GM19193 (cell line): ENCODE measurements around the gene MANEAL.

ENCODE experiments used
- POLR2A ChIP-seq: IDR thresholded peaks from 4 replicates; pipeline ENCODE4 v1.6.1; 2011; ENCODE audit not compliant: insufficient read depth, insufficient read length; ENCODE audit errors: extremely low read depth

MANEAL gene

DNA sequence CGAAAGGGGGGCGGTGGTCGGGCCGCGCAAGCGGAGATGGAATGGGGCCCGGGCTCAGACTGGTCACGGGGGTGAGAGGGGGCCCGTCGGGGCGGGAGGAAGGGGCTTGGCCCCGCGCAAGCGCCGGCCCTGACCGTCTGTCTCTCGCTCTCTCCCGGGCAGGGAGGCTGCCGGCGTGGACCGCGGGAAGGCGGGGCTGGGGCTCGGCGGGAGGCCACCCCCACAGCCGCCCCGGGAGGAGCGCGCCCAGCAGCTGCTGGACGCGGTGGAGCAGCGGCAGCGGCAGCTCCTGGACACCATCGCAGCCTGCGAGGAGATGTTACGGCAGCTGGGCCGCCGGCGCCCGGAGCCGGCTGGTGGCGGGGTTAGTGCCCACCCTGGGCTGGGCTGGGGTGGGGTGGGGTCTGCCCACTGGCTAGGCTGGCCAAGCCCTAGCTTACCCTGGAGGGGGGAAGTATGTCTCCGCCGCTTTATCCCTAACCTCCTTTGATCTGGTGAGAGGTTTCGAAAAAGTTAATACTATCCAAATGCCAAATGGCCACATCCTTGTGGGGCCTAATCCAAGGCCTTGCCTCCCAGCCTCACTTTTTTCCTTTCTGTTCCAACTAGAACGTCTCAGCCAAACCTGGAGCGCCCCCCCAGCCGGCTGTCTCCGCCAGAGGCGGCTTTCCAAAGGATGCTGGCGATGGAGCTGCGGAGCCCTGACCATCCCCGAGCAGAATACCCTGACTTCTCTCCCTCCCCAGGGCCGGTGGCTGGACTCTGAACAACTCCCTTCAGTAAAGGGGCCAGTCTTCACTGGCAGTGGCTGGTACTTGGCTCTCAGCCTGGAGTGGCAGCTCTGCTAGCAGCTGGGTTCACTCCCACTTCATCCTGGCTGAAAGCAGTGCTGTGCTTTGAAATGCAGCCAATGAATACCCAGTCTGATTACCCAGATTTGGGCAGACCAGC lies 15.0 kb downstream of the MANEAL start:
- no peak for TF ChIP-seq POLR2A

DNA sequence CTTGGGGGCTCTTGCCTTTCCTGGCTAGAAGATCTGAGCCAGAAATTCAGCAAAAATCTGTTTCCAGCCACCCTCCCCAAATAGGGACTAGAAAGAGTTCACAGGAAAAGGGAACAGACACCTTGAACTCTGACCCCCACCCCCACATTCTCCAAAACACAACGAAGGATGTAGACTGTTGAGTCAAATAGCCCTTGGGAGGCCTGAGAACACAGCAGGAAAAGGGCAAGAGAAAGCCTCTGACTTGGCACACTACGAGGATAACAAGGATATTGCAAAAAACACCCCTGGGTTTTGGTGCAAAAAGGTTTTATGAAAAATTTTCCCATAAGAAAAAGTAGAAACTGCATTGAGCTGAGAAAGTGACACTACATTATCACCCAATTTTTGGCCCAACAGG lies 16.3 kb downstream of the MANEAL start:
- TF ChIP-seq POLR2A = no peak

DNA sequence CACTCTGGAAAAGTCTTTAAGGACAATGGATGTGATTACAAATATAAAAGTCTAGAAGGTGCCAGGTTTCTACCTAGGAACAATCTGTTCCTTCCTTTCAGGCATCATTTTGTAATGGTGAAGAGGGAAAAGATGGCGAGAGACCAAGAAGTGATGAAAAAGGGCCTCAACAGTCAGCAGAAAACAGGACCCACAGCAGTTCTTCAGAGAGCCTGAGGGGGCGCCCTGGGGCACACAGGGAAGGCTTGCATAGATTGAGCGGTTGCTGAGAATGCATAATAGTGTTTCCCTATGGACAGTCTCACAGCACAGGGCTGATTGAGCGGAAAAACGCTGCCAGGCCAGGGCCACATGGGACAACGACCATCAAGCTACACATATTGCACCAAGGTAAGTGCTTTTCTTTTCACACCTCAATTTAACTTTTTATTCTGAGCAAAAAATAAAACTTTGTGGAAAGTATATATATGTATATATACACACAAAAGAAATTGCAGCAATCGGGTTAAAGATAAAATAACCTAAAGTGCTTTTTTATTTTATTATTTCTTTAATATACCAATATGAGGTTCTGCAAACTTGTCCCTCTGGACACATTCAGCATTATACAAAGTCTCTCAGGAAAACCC lies 17.5 kb downstream of the MANEAL start:
- TF ChIP-seq POLR2A = no peak

DNA sequence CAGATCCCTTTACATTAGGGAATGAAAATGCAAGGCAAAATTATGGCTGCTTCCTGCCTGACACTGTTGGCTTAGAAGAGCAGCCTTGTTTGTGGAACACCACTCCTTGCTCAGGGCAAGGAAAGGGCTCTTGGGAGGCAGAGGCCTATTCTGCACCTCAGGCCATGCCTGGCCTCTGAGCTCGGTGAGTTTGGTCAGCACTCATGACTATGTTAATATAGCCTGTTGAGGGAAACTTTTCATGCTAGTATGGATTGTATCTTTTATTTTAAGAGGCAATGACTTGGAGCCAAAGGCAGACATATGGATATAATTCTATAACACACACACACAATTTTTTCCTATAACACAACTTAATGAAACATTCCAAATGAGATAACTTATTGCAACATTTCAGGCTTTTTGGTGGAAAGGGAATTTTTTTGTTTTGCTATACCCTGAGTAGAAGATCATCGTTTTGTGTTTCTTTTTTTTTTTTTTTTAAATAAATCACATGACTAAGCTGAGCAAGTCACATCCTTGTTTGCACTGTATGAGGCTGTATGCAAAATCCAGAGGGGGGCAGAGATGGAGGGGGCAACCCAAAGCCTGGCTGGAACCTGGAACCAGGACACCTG lies 20.0 kb downstream of the MANEAL start:
- no peak for TF ChIP-seq POLR2A

DNA sequence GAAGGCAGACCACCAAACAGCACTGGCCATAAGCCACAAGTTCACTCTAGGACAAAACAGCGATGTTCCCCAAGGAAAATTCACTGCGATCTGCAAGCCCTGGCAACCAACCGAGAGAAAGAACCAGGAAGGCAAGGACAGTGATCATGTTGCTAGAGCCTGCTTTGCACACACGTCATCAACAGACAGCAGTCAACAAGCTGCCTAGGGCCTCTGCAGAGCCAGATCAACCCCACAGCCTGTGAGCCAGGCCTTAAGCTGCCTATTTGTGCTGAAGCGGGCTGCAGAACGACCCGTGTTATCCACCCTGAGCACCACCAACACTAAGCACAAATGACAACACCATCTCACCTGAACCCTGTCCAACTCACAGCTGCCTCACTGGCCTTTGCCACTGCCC lies 20.6 kb downstream of the MANEAL start:
- no peak for TF ChIP-seq POLR2A

DNA sequence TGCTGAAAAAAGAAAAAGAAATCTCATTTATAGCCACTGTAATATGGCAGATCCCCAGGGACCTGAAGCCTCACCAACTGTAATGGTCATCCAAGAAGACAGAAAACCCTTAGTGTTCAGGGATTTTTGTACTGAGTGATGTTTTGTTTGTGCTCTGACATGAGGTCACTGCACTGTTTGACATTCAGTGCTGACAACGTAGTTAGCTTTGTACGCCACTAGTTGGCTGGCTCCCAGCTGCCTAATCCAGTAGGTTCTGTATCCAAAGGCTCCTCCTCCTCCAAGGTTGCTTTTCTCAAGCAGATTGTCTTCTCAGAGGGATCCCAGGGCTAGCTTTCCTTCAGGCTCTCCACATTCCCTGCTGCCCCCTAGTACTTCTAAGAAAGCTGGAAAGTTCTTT lies 23.8 kb downstream of the MANEAL start:
- TF ChIP-seq POLR2A = no peak

DNA sequence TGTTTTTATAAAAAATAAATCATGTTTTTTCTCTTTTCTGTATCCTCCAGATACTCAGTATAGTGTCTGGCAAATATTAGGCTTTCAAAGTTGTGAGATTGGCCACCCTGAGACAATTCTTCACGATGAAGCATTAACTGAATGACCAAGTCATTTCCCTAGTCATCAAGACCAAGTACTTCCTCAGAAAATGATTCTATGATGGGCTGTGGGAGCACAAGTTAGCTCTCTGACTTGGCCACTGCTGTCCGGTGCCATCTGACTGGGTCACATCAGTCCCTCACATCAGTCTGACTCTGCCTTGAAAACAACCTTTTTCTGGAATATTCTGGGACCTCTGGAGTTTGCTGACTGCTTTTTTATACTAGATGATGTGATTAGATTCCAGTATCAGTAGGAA lies 27.8 kb downstream of the MANEAL start:
- TF ChIP-seq POLR2A = no peak

DNA sequence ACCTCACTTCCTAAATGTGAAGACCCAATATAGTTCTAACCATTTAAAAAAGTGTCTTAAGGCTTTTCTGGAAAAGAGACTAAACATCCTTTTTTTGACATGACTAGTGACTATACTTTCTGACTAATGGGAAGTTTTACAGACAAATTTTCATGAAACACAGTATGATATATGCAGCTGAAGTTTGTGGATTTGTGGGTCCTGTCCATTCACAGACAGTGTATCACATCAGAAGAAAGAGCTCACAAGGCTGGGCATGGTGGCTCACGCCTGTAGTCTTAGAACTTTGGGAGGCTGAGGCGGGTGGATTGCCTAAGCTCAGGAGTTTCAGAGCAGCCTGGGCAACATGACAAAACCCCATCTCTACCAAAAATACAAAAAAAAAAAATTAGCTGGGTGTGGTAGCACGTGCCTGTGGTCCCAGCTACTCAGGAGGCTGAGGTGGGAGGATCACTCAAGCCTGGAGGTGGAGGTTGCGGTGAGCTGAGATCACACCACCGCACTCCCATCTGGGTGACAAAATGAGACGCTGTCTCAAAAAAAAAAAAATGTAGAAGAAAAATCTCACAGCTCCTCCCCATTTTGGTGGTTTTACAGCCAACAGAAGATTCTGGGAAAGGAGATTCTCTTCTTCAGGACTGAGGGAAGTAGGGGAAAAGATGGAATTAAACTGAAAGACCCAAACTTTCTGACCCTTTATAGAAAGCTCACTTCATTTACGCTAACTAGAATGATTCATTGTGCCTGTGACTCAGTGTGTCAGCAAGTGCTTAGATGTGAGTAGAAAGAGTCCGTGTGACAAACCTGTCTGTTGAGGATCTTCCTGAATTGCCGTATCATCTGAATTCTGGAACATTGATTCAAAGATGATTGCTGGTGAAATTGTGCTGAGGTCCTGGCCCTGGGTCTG lies 29.5 kb downstream of the MANEAL start:
- TF ChIP-seq POLR2A = no peak

DNA sequence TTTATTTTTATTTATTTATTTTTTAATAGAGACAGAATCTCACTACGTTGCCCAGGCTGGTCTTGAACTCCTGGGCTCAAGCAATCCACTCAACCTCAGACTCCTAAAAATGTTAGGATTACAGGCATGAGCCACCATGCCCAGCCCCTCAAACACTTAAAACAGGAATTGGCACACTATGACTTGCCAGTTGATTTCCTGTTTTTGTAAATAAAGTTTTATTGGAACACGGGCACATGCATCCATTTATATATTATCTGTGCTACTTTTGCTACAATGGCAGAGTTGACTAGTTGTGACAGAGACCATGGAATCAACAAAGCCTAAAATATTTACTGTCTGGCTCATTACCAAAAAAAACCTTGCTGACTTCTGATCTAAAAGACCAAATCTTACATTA lies 30.4 kb downstream of the MANEAL start:
- TF ChIP-seq POLR2A = no peak

DNA sequence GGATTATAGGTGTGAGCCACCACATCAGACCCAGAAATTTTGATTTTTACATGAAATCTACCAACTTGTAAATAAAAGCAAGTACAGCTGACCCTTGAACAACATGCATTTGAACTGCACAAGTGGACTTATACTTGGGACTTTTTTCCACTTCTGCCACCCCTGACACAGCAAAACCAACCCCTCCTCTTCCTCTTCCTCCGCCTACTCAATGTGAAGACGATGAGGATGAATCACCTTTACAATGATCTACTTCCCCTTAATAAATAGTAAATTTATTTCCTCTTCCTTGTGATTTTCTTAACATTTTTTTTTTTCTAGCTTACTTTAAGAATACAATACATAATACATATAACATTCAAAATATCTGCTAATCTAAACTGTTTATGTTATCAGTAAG lies 31.9 kb downstream of the MANEAL start:
- TF ChIP-seq POLR2A = no peak

DNA sequence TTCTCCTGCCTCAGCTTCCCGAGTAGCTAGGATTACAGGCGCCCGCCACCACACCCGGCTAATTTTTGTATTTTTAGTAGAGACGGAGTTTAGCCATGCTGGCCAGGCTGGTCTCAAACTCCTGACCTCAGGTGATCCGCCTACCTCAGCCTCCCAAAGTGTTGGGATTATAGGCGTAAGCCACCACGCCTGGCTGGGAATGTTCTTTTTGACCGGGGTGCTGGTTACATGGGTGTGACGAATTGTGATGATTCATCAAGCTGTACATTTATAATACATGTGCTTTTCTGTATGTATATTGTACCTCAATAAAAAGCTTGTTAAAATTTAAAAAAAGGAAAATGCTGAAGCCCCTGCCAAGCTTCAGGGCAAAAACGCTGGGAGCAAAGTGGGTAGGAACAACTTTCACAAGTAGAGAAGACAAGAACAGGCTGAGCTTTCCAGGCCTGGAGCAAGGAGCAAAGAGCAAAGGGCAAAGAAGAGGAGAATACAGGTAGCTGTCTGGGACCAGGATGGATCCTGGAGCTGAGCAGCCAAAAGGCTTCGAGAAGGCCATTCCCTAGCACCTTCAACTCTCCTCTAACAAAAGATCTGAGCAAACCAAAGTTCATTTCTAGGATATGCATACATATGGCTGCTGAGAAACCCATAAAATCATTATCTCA lies 34.9 kb downstream of the MANEAL start:
- TF ChIP-seq POLR2A = no peak

DNA sequence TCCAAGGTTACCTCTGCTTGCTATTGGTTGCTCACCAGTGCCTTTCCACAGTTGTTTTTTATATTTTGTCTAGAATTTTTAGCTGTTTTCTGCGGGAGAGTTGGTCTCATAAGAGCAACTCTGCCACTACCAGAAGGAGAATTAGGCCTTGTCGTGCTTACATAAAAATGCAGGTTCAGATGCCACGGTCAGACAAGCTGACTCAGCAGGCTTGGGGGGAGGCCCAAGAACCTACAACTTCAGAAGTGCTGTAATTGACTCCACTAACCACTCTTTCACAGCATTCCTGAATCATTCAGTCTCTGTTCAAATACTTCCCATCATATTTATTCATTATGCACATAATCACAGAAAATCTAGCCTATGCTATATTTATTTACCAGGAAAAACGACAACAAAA lies 37.5 kb downstream of the MANEAL start:
- TF ChIP-seq POLR2A = no peak

DNA sequence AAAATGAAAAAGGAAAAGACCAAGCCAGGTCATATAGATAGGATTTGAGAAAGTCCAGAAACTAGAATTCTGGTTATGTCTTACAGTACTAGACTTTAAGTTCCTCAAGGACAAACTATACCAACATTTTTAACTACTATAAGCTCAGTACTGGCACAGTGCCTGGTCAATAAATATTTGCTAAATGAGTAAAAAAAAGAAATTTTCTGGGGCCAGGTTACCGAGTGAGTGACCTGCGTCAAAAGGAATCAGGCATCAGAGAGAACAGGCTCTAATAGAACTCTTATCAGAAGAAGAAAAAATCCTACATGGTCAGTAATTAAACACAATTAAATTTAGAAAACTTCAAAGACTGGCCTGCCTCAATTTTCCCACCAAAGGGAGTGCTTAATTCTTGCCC lies 38.2 kb downstream of the MANEAL start:
- no peak for TF ChIP-seq POLR2A

DNA sequence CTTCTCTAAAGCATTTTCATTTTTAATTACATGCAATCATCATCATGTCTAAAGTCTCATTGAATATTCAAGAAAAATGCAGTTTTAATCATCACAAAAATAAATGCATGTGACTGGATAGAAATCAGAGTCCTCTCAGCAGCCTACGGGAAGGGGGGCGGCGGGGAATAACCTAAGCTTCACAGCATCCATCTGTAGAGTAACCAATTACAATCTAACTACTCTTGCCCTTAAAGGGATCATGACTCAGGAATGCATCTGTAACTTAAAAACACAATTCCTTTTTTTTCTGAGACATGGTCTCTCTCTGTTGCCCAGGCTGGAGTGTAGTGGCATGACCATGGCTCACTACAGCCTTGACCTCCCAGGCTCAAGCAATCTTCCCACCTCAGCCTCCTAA lies 43.1 kb downstream of the MANEAL start:
- TF ChIP-seq POLR2A = no peak

DNA sequence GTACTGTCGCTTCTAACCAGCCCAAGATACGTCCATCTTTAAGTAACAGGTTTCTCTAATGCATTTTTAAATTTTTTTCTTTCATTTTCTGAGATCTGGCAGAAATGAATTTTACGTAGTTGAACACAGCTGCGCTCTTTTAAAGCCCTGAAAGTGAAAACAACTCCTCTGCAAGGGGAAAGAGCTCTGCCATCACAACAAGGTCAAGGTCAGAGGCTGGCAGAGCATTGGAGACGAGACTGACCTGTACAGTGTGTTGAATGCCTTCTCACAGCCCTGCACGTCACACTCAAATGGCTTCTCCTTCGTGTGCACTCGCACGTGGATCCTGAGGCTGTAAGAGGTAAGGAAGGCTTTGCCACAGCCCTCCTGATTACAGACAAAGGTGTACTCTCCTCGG lies 46.0 kb downstream of the MANEAL start:
- no peak for TF ChIP-seq POLR2A

DNA sequence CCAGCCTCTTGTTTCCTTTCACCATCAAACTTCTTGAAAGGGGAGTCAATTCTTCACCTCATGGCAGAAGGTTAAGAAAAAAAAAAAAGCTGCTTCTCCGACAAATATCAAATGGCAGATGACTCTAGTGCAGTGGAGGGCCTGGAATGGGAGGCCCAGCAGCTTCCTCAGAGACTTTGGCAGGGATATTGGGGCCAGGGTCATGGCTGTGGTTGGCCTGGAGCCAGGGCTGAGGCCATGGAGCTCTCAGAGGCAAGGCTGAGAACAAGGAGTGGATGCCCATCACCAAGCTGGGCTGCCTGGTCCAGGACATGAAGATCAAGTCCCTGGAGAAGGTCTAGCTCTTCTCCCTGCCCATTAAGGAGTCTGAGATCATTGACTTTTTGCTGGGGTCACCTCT lies 47.1 kb downstream of the MANEAL start:
- no peak for TF ChIP-seq POLR2A
